Measurements from ENCODE around the gene IL1R2. TPM values are rescaled to one million over a fixed set of nuclear protein-coding genes. Genes with fewer than 3 reads are reported as not detected.

The IL1R2 gene
- total RNA-seq, 4 donors from 2014 or later = 7.1 to 52.4 (median 29.9) TPM

- H3K27me3 ChIP-seq = no peaks in the 10 kb centered on the region
- in situ Hi-C loops (cut with MboI; ENCODE audit: low pct_ligation_motif_present in 1 of 4, low pct_unique_long_range_greater_than_20kb in 1 of 4, low sequenced_read_pairs in 3 of 4) (loop anchor here in 1 of 4 donors (25.0 kb wide), 1 partner anchor 128 kb away; no protein-coding TSS in a partner anchor), intact Hi-C loops (cut with DNase I; ENCODE audit: low total_unique reads) (no loop called here)
- H3K27ac ChIP-seq = peak overlapping the region; percentile 35 to 63 (median 54)
- no peak for DNase-seq
- no peaks in the 10 kb centered on the region for H3K36me3 ChIP-seq
- H3K4me1 ChIP-seq = peaks cover 0 to 40% (median 6%) of the 10 kb centered on the region in 4 donors
- WGBS, 2 donors (ENCODE audit: low coverage in 1 of 2) = 60 to 73% methylated on average over 2 to 9 of the region's 9 CpGs
- H3K4me3 ChIP-seq = no peak overlapping the region
- no peaks in the 10 kb centered on the region for H3K9me3 ChIP-seq
- TF ChIP-seq CTCF (IDR thresholded peaks at IDR 0.05) = no peak
- TF ChIP-seq POLR2AphosphoS5 (IDR thresholded peaks at IDR 0.05) = no peak
- no peak for TF ChIP-seq EP300 (IDR thresholded peaks at IDR 0.05; ENCODE audit: low read depth)
- TF ChIP-seq POLR2A (IDR thresholded peaks at IDR 0.05) = no peak
These were observed 42.3 kb downstream of the IL1R2 start for GRCh38 chr2:102033750-102034682.

DNA sequence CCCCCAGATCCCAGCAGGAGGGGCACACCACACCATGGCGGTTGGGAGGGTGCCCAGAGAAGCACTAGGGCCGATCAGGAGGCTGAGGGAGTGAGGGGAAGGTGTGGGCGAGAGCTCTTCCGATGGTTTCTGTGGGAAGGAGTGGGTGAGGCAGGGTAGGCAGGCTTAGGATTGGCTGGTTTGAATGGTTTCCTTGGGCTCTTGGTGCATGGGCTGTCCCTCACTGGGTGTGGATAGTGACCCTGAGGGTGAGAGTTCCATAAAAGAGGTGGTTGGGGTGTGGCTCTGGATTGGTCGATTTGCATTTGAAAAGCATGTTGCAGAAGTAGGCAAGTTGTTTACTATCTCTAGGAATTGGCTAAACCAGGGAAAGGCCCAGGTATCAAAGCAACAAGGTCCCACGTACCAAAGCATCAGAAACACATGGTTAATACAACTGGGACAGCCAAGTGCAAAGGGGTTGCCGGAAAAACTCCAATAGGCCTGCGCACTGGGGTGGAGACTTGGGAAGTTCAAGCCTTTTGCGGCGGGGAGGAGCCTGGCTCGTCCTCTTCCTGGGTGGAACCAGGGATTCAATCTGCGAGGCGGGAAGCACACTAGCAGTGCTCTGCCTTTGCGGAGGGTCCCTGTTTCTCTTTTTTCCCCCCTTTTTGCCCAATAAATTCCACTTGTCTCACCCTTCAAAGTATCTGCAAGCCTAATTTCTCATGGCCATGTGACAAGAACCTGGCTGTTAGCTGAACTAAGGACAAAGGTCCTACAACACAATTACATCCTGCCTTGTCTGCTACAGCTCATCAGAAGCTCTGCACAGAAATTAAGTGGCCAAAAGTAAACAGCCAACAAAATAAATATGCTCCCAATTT, 43.2 kb downstream of the IL1R2 start:
- peaks cover 0 to 40% (median 6%) of the 10 kb centered on the region in 4 donors for H3K4me1 ChIP-seq
- intact Hi-C loops (cut with DNase I; ENCODE audit: low total_unique reads) = no loop called here
- WGBS, 2 donors (ENCODE audit: low coverage in 1 of 2) = 64 to 75% methylated on average over 5 to 14 of the region's 14 CpGs

DNA sequence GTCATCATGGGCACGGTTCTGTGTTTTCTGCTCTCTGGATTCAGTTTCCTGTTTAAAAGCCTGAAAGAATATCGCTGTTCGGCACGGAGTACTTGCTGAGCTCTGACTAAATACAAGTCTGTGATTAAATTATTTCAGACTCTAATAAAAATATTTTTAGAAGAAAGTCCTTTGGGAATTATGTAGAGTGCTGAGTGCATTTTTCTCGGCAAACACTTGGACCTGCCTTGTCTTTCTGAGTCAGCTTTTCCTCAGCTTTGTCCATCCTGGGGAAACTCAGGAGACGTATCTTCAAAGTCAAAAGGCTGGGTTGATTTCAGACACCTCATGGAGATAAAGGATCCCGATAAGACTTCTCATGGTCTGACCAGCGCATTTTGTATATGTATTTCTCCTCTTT, 45.9 kb downstream of the IL1R2 start:
- intact Hi-C loops (cut with DNase I; ENCODE audit: low total_unique reads) = no loop called here
- peak overlapping the region; percentile 43 to 67 (median 65) for H3K27ac ChIP-seq
- DNase-seq = no peak
- TF ChIP-seq POLR2AphosphoS5 (IDR thresholded peaks at IDR 0.05) (no peak), POLR2A (IDR thresholded peaks at IDR 0.05) (no peak), CTCF (IDR thresholded peaks at IDR 0.05) (no peak), EP300 (IDR thresholded peaks at IDR 0.05; ENCODE audit: low read depth) (no peak)
- no peaks in the 10 kb centered on the region for H3K27me3 ChIP-seq
- peaks cover 0 to 34% (median 6%) of the 10 kb centered on the region in 4 donors for H3K4me1 ChIP-seq
- H3K4me3 ChIP-seq = no peak overlapping the region
- in situ Hi-C loops (cut with MboI; ENCODE audit: low pct_ligation_motif_present in 1 of 4, low pct_unique_long_range_greater_than_20kb in 1 of 4, low sequenced_read_pairs in 3 of 4) = loop anchor here in 1 of 4 donors (25.0 kb wide), 1 partner anchor 125 kb away; no protein-coding TSS in a partner anchor
- H3K9me3 ChIP-seq = no peaks in the 10 kb centered on the region
- WGBS, 2 donors (ENCODE audit: low coverage in 1 of 2) = 57 to 67% methylated on average over 8 of the region's 8 CpGs
- H3K36me3 ChIP-seq = no peaks in the 10 kb centered on the region

More for the DNA sequence above, 43.2 kb downstream of the IL1R2 start:
- H3K27ac ChIP-seq = peak overlapping the region; percentile 35 to 63 (median 54)
- no peaks in the 10 kb centered on the region for H3K27me3 ChIP-seq
- H3K4me3 ChIP-seq = no peak overlapping the region
- no peaks in the 10 kb centered on the region for H3K36me3 ChIP-seq
- in situ Hi-C loops (cut with MboI; ENCODE audit: low pct_ligation_motif_present in 1 of 4, low pct_unique_long_range_greater_than_20kb in 1 of 4, low sequenced_read_pairs in 3 of 4) = loop anchor here in 1 of 4 donors (25.0 kb wide), 1 partner anchor 127 kb away; no protein-coding TSS in a partner anchor
- no peak for DNase-seq
- TF ChIP-seq POLR2AphosphoS5 (IDR thresholded peaks at IDR 0.05) = no peak
- TF ChIP-seq EP300 (IDR thresholded peaks at IDR 0.05; ENCODE audit: low read depth) = no peak
- TF ChIP-seq CTCF (IDR thresholded peaks at IDR 0.05) = no peak
- TF ChIP-seq POLR2A (IDR thresholded peaks at IDR 0.05) = no peak
- no peaks in the 10 kb centered on the region for H3K9me3 ChIP-seq
